ENCODE data around the gene CLEC1A. TPM values are rescaled to one million over a fixed set of nuclear protein-coding genes. Genes with fewer than 3 reads are reported as not detected.

The CLEC1A gene
- total RNA-seq, 1 experiment from 2014 or later = not detected

GRCh38 chr12:10025236-10025635 lies 73.5 kb downstream of the CLEC1A start (continued):
- TF ChIP-seq POLR2A (IDR thresholded peaks at IDR 0.05; ENCODE audit: borderline replicate concordance, extremely low read depth, insufficient read depth, insufficient read length) (no peak), SRF (IDR thresholded peaks at IDR 0.05; ENCODE audit: low read depth) (no peak), EZH2 (IDR thresholded peaks at IDR 0.05) (no peak), EZH2phosphoT487 (IDR thresholded peaks at IDR 0.05; ENCODE audit: borderline replicate concordance) (no peak), ATF3 (IDR thresholded peaks at IDR 0.05) (no peak)
- TF ChIP-seq, protein P1, sequence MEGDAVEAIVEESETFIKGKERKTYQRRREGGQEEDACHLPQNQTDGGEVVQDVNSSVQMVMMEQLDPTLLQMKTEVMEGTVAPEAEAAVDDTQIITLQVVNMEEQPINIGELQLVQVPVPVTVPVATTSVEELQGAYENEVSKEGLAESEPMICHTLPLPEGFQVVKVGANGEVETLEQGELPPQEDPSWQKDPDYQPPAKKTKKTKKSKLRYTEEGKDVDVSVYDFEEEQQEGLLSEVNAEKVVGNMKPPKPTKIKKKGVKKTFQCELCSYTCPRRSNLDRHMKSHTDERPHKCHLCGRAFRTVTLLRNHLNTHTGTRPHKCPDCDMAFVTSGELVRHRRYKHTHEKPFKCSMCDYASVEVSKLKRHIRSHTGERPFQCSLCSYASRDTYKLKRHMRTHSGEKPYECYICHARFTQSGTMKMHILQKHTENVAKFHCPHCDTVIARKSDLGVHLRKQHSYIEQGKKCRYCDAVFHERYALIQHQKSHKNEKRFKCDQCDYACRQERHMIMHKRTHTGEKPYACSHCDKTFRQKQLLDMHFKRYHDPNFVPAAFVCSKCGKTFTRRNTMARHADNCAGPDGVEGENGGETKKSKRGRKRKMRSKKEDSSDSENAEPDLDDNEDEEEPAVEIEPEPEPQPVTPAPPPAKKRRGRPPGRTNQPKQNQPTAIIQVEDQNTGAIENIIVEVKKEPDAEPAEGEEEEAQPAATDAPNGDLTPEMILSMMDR (IDR thresholded peaks at IDR 0.05 in 2 of 3, conservative IDR thresholded peaks at IDR 0.05 in 1 of 3; ENCODE audit: borderline replicate concordance in 1 of 3, insufficient read depth in 1 of 3, low read depth in 2 of 3, low read length in 2 of 3) = no peak

- Histone ChIP-seq H3K27ac (ENCODE audit: low read depth, low read length) (no peak overlapping the region), H3K27me3 (ENCODE audit: insufficient read depth, low read length) (peaks cover 11% of the 10 kb centered on the region), H3K9me3 (ENCODE audit: control insufficient read depth in 1 of 2, insufficient read depth in 1 of 2, low read depth in 1 of 2, low read length in 2 of 2) (no peaks in the 10 kb centered on the region), H4K20me1 (ENCODE audit: insufficient read depth) (no peaks in the 10 kb centered on the region), H3K4me3 (replicated peaks in 1 of 2; ENCODE audit: low read depth in 1 of 2, low read length in 2 of 2) (no peak overlapping the region), H3K4me2 (ENCODE audit: low read length) (no peak overlapping the region), H3K36me3 (ENCODE audit: control insufficient read depth in 1 of 2, insufficient read depth in 2 of 2, low read length in 2 of 2) (no peaks in the 10 kb centered on the region), H3K9ac (ENCODE audit: low read length) (no peak overlapping the region), H3K9me2 (ENCODE audit: insufficient read depth) (no peaks in the 10 kb centered on the region), H2AFZ (ENCODE audit: low read depth, low read length, poor library complexity, severe bottlenecking) (no peak overlapping the region), H3K4me1 (ENCODE audit: control insufficient read depth in 1 of 2, insufficient read depth in 2 of 2, low read length in 2 of 2) (no peaks in the 10 kb centered on the region), H3K79me2 (ENCODE audit: insufficient read depth, low read length) (no peaks in the 10 kb centered on the region)
- DNase-seq (ENCODE audit: low read depth, low spot score) (no peak), ATAC-seq (no peak)
- RAD21 ChIA-PET (ENCODE audit: low non-redundant PET in 1 of 2, low total read pairs in 2 of 2, uncharacterized antibody in 2 of 2, unreplicated experiment in 2 of 2) = no interaction called here
- intact Hi-C loops (cut with micrococcal nuclease) = no loop called here
- no peak for TF ChIP-seq SRF (IDR thresholded peaks at IDR 0.05; ENCODE audit: low read depth)
- no peak for TF ChIP-seq CEBPB (IDR thresholded peaks at IDR 0.05; ENCODE audit: low read depth)
- no peak for TF ChIP-seq EGR1 (IDR thresholded peaks at IDR 0.05; ENCODE audit: low read depth)
- no peak for TF ChIP-seq RAD21 (IDR thresholded peaks at IDR 0.05; ENCODE audit: low read depth)
- no peak for TF ChIP-seq FOSL1 (IDR thresholded peaks at IDR 0.05; ENCODE audit: low read depth)
- TF ChIP-seq, protein P2, sequence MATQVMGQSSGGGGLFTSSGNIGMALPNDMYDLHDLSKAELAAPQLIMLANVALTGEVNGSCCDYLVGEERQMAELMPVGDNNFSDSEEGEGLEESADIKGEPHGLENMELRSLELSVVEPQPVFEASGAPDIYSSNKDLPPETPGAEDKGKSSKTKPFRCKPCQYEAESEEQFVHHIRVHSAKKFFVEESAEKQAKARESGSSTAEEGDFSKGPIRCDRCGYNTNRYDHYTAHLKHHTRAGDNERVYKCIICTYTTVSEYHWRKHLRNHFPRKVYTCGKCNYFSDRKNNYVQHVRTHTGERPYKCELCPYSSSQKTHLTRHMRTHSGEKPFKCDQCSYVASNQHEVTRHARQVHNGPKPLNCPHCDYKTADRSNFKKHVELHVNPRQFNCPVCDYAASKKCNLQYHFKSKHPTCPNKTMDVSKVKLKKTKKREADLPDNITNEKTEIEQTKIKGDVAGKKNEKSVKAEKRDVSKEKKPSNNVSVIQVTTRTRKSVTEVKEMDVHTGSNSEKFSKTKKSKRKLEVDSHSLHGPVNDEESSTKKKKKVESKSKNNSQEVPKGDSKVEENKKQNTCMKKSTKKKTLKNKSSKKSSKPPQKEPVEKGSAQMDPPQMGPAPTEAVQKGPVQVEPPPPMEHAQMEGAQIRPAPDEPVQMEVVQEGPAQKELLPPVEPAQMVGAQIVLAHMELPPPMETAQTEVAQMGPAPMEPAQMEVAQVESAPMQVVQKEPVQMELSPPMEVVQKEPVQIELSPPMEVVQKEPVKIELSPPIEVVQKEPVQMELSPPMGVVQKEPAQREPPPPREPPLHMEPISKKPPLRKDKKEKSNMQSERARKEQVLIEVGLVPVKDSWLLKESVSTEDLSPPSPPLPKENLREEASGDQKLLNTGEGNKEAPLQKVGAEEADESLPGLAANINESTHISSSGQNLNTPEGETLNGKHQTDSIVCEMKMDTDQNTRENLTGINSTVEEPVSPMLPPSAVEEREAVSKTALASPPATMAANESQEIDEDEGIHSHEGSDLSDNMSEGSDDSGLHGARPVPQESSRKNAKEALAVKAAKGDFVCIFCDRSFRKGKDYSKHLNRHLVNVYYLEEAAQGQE (IDR thresholded peaks at IDR 0.05; ENCODE audit: low read depth) = no peak
- CTCF ChIA-PET = interaction anchor here (1.3 kb wide), 1 partner anchor 11 kb away, joined by 4 read pairs; the partner anchor contains the start of gene CLEC12B
- POLR2A ChIA-PET = no interaction called here
- no TSS peak for BruUV-seq (replicated peaks)
Observed at GRCh38 chr12:10021342-10021741, 77.4 kb downstream of the CLEC1A start.

Other genes starting within 250 kb of the CLEC1A start
- not detected for gene CLEC2B, start 229.6 kb downstream of the CLEC1A start, total RNA-seq (2021; ENCODE audit: unreplicated experiment)
- gene KLRF2, start 217.5 kb downstream of the CLEC1A start, total RNA-seq (2021; ENCODE audit: unreplicated experiment) = not detected
- gene CLEC2A, start 166.6 kb downstream of the CLEC1A start, total RNA-seq (2021; ENCODE audit: unreplicated experiment) = not detected
- not detected for gene CLEC12A, start 127.6 kb downstream of the CLEC1A start, total RNA-seq (2021; ENCODE audit: unreplicated experiment)
- not detected for gene CLEC1B, start 99.9 kb downstream of the CLEC1A start, total RNA-seq (2021; ENCODE audit: unreplicated experiment)
- gene CLEC12B, start 88.4 kb downstream of the CLEC1A start, total RNA-seq (2021; ENCODE audit: unreplicated experiment) = not detected
- not detected for gene CLEC9A, start 68.3 kb downstream of the CLEC1A start, total RNA-seq (2021; ENCODE audit: unreplicated experiment)
- not detected for gene CLEC7A, start 31.2 kb upstream of the CLEC1A start, total RNA-seq (2021; ENCODE audit: unreplicated experiment)
- 0.12 TPM for gene OLR1, start 73.1 kb upstream of the CLEC1A start, total RNA-seq (2021; ENCODE audit: unreplicated experiment)
- not detected for gene TMEM52B, start 80.0 kb upstream of the CLEC1A start, total RNA-seq (2021; ENCODE audit: unreplicated experiment)
- 35.5 TPM for gene GABARAPL1, start 113.9 kb upstream of the CLEC1A start, total RNA-seq (2021; ENCODE audit: unreplicated experiment)
- 0.27 TPM for gene KLRD1, start 208.9 kb upstream of the CLEC1A start, total RNA-seq (2021; ENCODE audit: unreplicated experiment)